Kidney epithelial cell (primary cell): ENCODE measurements around the gene PSMB9. TPM values are rescaled to one million over a fixed set of nuclear protein-coding genes. Genes with fewer than 3 reads are reported as not detected.
A peak's percentile ranks its signal among the peaks of the same experiment; 100 is the strongest.

Experiments used
- DNase-seq: peaks from one replicate; pipeline ENCODE4 v3.0.0-alpha.2; 2010; ENCODE audit warnings: low read depth
- H3K27me3 ChIP-seq: 2 replicates; pipeline ENCODE4 v1.6.0; 2011; ENCODE audit warnings: low read length; ENCODE audit not compliant: control insufficient read depth, insufficient read depth
- H3K36me3 ChIP-seq: 2 replicates; pipeline ENCODE4 v1.5.1; 2011; ENCODE audit warnings: low read length; ENCODE audit not compliant: control insufficient read depth, insufficient read depth
- H3K4me3 ChIP-seq: 2 replicates; pipeline ENCODE4 v1.5.1; 2011; ENCODE audit warnings: low read depth, mild to moderate bottlenecking, control low read depth, low read length
- total RNA-seq: library from RNA; depleted of rRNA; stranded (reverse); fragments of >200 nt; gene quantifications from 2 replicates; pipeline ENCODE4 v1.2.3, GENCODE V29; 2015
- TF ChIP-seq, protein P1 (sequence below): IDR thresholded peaks from 2 replicates; pipeline ENCODE4 v1.5.1; 2011; ENCODE audit warnings: mild to moderate bottlenecking, moderate library complexity, low read length, control low read depth, inconsistent platforms; ENCODE audit not compliant: insufficient read depth, poor library complexity, severe bottlenecking

The PSMB9 gene
- total RNA-seq, 1 donor from 2014 or later: 23.0 TPM

DNA sequence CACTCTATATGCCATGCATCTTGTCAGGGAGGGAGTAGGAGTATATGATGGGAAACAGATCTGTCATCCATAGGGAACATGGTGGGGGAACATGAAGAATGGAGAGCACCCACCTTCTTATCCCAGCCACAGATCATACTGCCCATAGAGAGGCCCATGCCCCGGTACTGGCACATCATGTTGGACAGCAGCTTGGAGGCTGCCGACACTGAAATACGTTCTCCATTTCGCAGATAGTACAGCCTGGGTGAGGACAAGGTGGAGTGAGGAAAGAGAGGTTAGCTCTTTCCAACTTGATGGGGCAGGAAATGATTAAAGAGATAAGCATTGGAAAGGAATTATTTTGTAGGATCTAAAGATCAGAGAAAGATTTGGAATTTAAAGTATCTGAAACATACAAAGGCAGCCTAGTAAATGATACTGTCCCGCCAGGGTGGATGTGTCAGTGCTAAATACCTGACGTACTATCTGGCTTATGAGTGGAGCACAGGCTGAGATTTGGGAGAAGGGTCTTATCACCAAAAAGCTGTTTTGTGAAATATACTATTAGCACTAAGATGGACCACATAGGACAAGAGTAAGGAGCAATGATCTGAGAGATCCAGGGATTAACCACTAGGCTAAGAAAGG lies 11.9 kb upstream of the PSMB9 start:
- Histone ChIP-seq H3K27me3 (no peaks in the 10 kb centered on the region), H3K36me3 (no peaks in the 10 kb centered on the region), H3K4me3 (no peak overlapping the region)
- TF ChIP-seq, protein P1, sequence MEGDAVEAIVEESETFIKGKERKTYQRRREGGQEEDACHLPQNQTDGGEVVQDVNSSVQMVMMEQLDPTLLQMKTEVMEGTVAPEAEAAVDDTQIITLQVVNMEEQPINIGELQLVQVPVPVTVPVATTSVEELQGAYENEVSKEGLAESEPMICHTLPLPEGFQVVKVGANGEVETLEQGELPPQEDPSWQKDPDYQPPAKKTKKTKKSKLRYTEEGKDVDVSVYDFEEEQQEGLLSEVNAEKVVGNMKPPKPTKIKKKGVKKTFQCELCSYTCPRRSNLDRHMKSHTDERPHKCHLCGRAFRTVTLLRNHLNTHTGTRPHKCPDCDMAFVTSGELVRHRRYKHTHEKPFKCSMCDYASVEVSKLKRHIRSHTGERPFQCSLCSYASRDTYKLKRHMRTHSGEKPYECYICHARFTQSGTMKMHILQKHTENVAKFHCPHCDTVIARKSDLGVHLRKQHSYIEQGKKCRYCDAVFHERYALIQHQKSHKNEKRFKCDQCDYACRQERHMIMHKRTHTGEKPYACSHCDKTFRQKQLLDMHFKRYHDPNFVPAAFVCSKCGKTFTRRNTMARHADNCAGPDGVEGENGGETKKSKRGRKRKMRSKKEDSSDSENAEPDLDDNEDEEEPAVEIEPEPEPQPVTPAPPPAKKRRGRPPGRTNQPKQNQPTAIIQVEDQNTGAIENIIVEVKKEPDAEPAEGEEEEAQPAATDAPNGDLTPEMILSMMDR: no peak
- no peak for DNase-seq

DNA sequence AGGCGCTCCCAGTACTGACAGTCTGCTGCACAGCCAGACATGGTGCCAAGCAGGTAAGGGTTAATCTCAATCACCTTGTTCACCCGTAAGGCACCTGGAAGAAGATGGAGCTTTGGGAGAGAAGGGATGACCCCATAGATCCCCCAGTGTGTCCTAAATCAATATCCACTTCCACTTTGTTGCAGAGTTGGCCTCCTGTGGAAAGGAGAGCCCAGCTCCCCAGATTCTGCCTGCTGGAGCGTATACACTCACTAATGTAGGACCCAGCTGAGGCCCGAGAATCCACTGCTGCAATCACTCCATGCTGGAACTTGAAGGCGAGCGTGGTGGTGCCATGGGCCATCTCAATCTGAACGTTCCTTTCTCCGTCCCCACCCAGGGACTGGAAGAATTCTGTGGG lies 11.3 kb upstream of the PSMB9 start:
- no peak overlapping the region for H3K4me3 ChIP-seq
- DNase-seq: no peak
- H3K27me3 ChIP-seq: no peaks in the 10 kb centered on the region
- TF ChIP-seq, protein P1: no peak
- no peaks in the 10 kb centered on the region for H3K36me3 ChIP-seq

DNA sequence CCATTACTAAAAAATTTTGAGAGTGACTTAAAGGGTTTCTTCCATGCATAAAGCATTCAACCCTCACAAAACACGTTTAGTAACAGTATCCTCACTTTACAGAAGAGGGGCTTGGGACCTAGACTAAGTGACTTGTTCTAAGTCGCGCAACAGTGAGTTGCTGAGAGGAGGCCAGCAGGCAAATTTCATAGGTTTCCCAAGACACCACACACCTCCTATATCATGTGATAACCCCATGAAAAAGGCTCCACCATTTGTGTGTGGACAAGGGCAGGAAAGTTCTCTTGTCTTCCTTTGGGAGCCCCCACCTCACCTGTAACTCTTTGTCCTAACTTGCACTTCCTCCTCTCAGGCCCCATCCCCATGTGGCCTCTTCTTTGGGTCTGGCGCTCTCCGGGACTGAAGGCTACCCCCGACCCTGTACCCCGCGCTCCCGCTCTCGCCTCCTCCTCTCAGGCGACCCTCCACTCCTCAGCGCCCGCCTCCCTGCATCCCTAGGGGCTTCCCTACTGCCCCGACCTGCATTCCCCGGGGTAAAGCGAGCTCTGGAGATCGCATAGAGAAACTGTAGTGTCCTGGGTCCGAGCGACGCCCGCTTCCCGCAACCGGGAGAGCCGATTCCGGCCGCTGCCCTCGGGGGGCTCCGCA lies 10.5 kb upstream of the PSMB9 start:
- Histone ChIP-seq H3K4me3 (peak overlapping the region; percentile 84), H3K36me3 (no peaks in the 10 kb centered on the region), H3K27me3 (no peaks in the 10 kb centered on the region)
- no peak for DNase-seq
- TF ChIP-seq, protein P1: no peak

DNA sequence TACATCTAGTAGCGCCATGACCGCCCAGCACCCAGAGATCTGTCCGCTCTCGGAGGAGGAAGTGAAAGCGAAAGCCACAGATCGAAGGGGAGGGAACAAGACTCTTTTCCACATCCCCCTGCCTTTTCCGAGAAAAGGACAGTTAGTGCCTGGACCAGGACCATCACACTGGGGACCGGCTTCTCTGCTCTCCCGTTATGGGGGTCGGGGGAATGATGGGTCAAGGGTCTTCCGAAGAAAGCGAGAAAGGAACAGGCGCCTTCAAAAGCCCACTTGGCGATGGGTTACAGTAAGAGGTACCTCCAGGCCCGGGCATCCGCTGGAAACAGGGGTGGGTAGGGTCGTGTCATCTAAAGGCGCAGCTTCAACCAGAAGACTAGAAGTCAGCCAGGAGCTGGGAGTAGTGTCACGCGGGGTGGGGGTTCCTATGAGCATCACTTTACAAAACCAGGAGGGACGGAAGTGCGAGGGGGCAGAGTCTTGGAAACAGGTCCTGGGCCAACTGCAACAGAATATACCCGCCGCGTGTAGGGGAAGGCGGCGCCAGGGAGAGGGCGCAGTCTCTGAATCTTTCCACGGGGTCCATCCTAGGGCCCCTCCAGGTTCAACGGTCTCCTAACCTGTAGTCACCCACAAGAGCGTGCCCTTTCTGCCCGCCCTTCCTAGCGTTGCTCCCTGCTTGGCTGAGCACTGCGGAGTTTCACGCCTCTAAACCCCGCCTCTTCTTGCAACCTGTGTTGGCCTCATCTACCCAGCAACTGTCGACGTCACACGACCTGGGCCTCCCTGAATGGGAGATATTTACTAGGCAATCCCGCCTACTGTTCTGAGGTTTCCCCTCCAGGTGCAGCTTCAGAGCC lies 9.8 kb upstream of the PSMB9 start, which contains the start of gene PSMB8:
TSS of gene PSMB8 (minus strand) at position 69 of the 860 bp plus-strand sequence. CDS start at position 18, 51 bp downstream.
- Histone ChIP-seq H3K27me3 (no peaks in the 10 kb centered on the region), H3K4me3 (peak within 1 kb of the TSS; percentile 84), H3K36me3 (no peaks in the 10 kb centered on the region)
- TF ChIP-seq, protein P1: peak; percentile 37
- peak; percentile 84 for DNase-seq

DNA sequence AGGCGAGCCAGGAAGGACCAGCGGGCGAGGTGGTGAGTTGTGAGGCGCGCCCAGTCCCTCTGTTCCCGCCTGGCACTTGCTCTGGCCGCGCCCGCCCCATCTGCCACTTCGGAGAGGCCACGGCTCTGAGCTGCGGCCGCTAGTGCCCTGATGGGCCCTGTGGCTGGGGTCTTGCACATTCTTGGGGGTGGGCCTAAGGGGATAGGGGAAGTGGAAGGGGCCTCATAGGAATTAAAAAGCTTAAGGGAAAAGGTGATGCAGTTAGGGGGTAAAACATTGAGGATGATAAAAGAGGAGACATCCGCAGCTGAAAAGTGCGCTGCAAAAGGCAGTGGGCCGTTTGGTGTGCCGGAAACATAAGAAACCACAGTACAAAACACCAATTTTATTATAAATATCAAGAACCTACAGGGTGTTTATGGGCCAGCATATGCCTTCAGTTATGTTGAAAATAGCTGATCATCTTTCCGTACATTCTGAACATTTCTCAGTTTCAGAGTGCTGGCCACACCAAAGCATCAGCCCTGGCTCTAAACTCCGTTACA lies 9.1 kb upstream of the PSMB9 start:
- DNase-seq: no peak
- Histone ChIP-seq H3K4me3 (peak overlapping the region; percentile 84), H3K36me3 (no peaks in the 10 kb centered on the region), H3K27me3 (no peaks in the 10 kb centered on the region)
- TF ChIP-seq, protein P1: no peak
